WERI-Rb-1 (cell line): Measurements from ENCODE around the gene KLF2.
"Not testable (repeated sequence)": the region's sequence is repeated elsewhere in the genome, so short reads cannot be mapped to it uniquely, and the experiment has no call there.

Experiments used
- DNase-seq: peaks from one replicate; pipeline ENCODE4 v3.0.0-alpha.2; 2020
- H3K27ac ChIP-seq: fragments of 250-450 bp; sonication (Bioruptor Pico); 2 replicates; pipeline ENCODE4 v1.5.1; 2020; ENCODE audit warnings: mild to moderate bottlenecking, moderate library complexity
- H3K27me3 ChIP-seq: fragments of 250-450 bp; sonication (Bioruptor Pico); 2 replicates; pipeline ENCODE4 v1.5.1; 2021; ENCODE audit warnings: mild to moderate bottlenecking, low read depth, moderate library complexity; ENCODE audit not compliant: insufficient read depth, severe bottlenecking
- H3K36me3 ChIP-seq: fragments of 250-450 bp; sonication (Bioruptor Pico); 2 replicates; pipeline ENCODE4 v1.5.1; 2020; ENCODE audit warnings: mild to moderate bottlenecking, moderate library complexity
- H3K4me3 ChIP-seq: 2 replicates; pipeline ENCODE4 v1.5.1; 2011; ENCODE audit warnings: low read depth, mild to moderate bottlenecking, control low read depth, low read length
- H3K9me3 ChIP-seq: fragments of 250-450 bp; sonication (Bioruptor Pico); 2 replicates; pipeline ENCODE4 v1.5.1; 2021; ENCODE audit warnings: mild to moderate bottlenecking, moderate library complexity; ENCODE audit not compliant: severe bottlenecking
- CTCF ChIP-seq: IDR thresholded peaks from 2 replicates; pipeline ENCODE4 v1.5.1; 2011; ENCODE audit warnings: low read depth, mild to moderate bottlenecking, control low read depth, inconsistent platforms, low read length

Gene KLF2

GRCh38 chr19:16342002-16342715 lies 17.5 kb downstream of the KLF2 start:
- H3K9me3 ChIP-seq, result no peaks in the 10 kb centered on the region
- no peak for DNase-seq
- no peaks in the 10 kb centered on the region for H3K27me3 ChIP-seq
- no peaks in the 10 kb centered on the region for H3K36me3 ChIP-seq
- H3K4me3 ChIP-seq, result no peak overlapping the region
- no peak for TF ChIP-seq CTCF
- H3K27ac ChIP-seq, result no peak overlapping the region

DNA sequence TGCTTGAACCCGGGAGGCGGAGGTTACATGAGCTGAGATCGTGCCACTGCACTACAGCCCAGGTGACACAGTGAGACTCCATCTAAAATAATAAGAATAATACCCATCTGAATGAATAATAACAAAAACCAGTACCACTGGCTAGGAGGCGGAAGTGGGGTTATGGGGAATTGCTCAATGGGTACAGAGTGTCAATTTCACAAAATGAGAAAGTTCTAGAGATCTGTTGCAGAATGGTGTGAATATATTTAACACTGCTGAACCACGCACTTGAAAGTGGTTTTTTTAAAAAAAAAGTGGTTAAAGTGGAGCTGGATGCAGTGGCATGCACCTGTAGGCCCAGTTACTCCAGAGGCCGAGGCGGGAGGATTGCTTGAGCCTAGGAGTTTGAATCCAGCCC lies 18.5 kb downstream of the KLF2 start:
- no peaks in the 10 kb centered on the region for H3K36me3 ChIP-seq
- H3K9me3 ChIP-seq, result no peaks in the 10 kb centered on the region
- no peak overlapping the region for H3K4me3 ChIP-seq
- H3K27me3 ChIP-seq, result no peaks in the 10 kb centered on the region
- no peak for DNase-seq
- H3K27ac ChIP-seq, result no peak overlapping the region
- TF ChIP-seq CTCF, result no peak

DNA sequence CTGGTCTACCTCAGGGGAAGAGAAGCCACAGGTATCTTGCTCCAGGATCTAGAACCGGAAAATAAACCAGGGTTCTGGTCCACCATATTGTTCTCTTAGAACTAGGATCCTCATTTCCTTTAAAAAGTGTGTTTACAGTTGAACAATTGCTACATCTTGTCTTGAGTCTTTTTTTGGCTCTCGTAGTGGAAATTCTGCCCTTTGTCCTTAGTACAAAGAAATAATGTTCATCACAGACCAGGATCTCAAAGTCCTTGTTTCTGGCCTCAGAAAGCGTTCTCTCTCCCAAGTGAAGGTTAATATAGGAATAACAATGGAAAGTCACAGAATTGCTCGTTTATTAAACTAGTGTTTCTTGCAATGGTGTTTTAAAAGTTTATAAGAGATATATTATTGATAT lies 20.8 kb downstream of the KLF2 start:
- TF ChIP-seq CTCF, result no peak
- no peaks in the 10 kb centered on the region for H3K9me3 ChIP-seq
- H3K27ac ChIP-seq, result no peak overlapping the region
- DNase-seq, result no peak
- H3K4me3 ChIP-seq, result no peak overlapping the region
- no peaks in the 10 kb centered on the region for H3K36me3 ChIP-seq
- no peaks in the 10 kb centered on the region for H3K27me3 ChIP-seq

- DNase-seq, H3K4me3 ChIP-seq: not testable (repeated sequence)
These were observed 22.5 kb downstream of the KLF2 start for GRCh38 chr19:16347099-16347498.

GRCh38 chr19:16347706-16348105 lies 23.1 kb downstream of the KLF2 start:
- TF ChIP-seq CTCF, result no peak
- H3K4me3 ChIP-seq, result no peak overlapping the region
- DNase-seq, result no peak
- no peaks in the 10 kb centered on the region for H3K9me3 ChIP-seq
- no peaks in the 10 kb centered on the region for H3K36me3 ChIP-seq
- no peaks in the 10 kb centered on the region for H3K27me3 ChIP-seq
- H3K27ac ChIP-seq, result no peak overlapping the region

More at GRCh38 chr19:16347099-16347498, 22.5 kb downstream of the KLF2 start:
- not testable (repeated sequence) for H3K27ac ChIP-seq, H3K27me3 ChIP-seq, H3K36me3 ChIP-seq, H3K9me3 ChIP-seq

DNA sequence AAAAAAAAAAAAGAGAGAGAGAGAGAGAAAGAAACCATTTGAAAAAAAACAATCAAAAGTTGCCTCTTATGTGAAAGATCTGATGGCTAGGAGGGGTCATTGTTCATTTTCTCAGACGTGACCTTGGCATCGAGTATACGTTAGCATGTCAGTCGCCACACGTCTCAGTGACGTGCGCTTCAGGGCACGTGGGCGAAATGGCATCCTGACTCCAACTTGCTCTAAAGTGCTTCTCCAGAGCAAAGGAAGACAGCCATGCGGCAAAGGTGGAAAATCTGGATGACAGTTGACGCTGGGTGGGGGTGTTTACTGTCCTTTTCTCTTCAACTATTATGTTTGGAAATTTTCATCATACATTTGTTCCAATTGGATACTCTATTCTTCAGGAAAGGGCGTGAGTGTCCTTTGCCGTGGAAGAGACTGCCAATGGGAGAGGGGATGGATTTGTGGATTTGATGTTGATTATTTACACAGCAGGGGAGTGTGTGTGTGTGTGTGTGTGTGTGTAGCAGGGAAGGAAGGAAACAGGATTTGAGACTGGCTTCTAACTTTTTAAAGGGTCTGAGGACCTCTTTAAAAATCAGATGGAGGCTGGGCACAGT lies 25.0 kb downstream of the KLF2 start:
- no peak overlapping the region for H3K4me3 ChIP-seq
- no peaks in the 10 kb centered on the region for H3K27me3 ChIP-seq
- no peaks in the 10 kb centered on the region for H3K9me3 ChIP-seq
- H3K36me3 ChIP-seq, result no peaks in the 10 kb centered on the region
- DNase-seq, result no peak
- no peak for TF ChIP-seq CTCF
- no peak overlapping the region for H3K27ac ChIP-seq
